HEK293 (cell line): ENCODE measurements around the gene SUGP1.

Experiments used
- CTCF ChIP-seq: fragments of 450-650 bp; formaldehyde crosslinking; IDR thresholded peaks from 2 replicates; pipeline ENCODE4 v1.5.1; 2016; ENCODE audit warnings: missing biosample characterization, missing genetic modification characterization
- KLF16 ChIP-seq: fragments of 450-650 bp; formaldehyde crosslinking; IDR thresholded peaks from 2 replicates; pipeline ENCODE4 v1.5.1; 2017; ENCODE audit warnings: missing biosample characterization, missing genetic modification characterization
- KLF9 ChIP-seq: fragments of 450-650 bp; formaldehyde crosslinking; IDR thresholded peaks from 2 replicates; pipeline ENCODE4 v1.5.1; 2016; ENCODE audit warnings: missing biosample characterization, missing genetic modification characterization, low read depth
- SP3 ChIP-seq: fragments of 450-650 bp; formaldehyde crosslinking; IDR thresholded peaks from 2 replicates; pipeline ENCODE4 v1.5.1; 2016; ENCODE audit warnings: missing biosample characterization, missing genetic modification characterization
- YY1 ChIP-seq: fragments of 450-650 bp; formaldehyde crosslinking; IDR thresholded peaks from 2 replicates; pipeline ENCODE4 v1.5.1; 2018; ENCODE audit warnings: missing biosample characterization, missing genetic modification characterization
- ZBTB21 ChIP-seq: fragments of 450-650 bp; formaldehyde crosslinking; IDR thresholded peaks from 2 replicates; pipeline ENCODE4 v1.5.1; 2017; ENCODE audit warnings: missing biosample characterization, missing genetic modification characterization
- ZFP69B ChIP-seq: fragments of 450-650 bp; formaldehyde crosslinking; IDR thresholded peaks from 2 replicates; pipeline ENCODE4 v1.5.1; 2016; ENCODE audit warnings: missing biosample characterization, missing genetic modification characterization
- ZNF138 ChIP-seq: fragments of 450-650 bp; formaldehyde crosslinking; IDR thresholded peaks from 2 replicates; pipeline ENCODE4 v1.5.1; 2016; ENCODE audit warnings: missing biosample characterization, missing genetic modification characterization, borderline replicate concordance

- TF ChIP-seq CTCF (tag by site-specific recombination) (no peak), KLF16 (tag by site-specific recombination) (no peak), YY1 (tag by site-specific recombination) (no peak), KLF9 (tag by site-specific recombination) (no peak), ZNF138 (tag by site-specific recombination) (no peak), ZFP69B (tag by site-specific recombination) (no peak), ZBTB21 (tag by site-specific recombination) (no peak), SP3 (no peak)
Observed at GRCh38 chr19:19335408-19336158, 15.3 kb upstream of the SUGP1 start.
